Stimulated activated naive CD8-positive, alpha-beta T cell treated with anti-CD3 and anti-CD28 coated beads, Interleukin-15, amount 100 ng/mL, for 72 hours (primary cell): ENCODE measurements around the gene STIP1.

ENCODE experiments used
- ATAC-seq: fragments of 150-1000 bp; cut with Tn5 transposase; 2 replicates; pipeline ENCODE4 v1.10.0; 2021; ENCODE audit warnings: mild to moderate bottlenecking, moderate library complexity
- DNase-seq, 2 donors: peaks; one replicate each; pipeline ENCODE4 v3.0.0; 2021 to 2022
- H3K27ac Mint-ChIP-seq, 2 donors: one replicate each; pipeline ENCODE4 v1.8.0; 2022; ENCODE audit warnings: mild to moderate bottlenecking in 2 of 2, mixed read lengths in 2 of 2, moderate library complexity in 2 of 2
- H3K27me3 Mint-ChIP-seq: one replicate; pipeline ENCODE4 v1.8.0; 2022; ENCODE audit warnings: mixed read lengths
- H3K4me1 Mint-ChIP-seq: one replicate; pipeline ENCODE4 v1.8.0; 2022; ENCODE audit warnings: mild to moderate bottlenecking, mixed read lengths
- H3K4me3 Mint-ChIP-seq, 2 donors: one replicate each; pipeline ENCODE4 v1.8.0; 2022; ENCODE audit warnings: mild to moderate bottlenecking in 2 of 2, mixed read lengths in 2 of 2, moderate library complexity in 1 of 2
- H3K9me3 Mint-ChIP-seq, 2 donors: one replicate each; pipeline ENCODE4 v1.8.0; 2022; ENCODE audit warnings: mixed read lengths in 2 of 2

Gene STIP1

DNA sequence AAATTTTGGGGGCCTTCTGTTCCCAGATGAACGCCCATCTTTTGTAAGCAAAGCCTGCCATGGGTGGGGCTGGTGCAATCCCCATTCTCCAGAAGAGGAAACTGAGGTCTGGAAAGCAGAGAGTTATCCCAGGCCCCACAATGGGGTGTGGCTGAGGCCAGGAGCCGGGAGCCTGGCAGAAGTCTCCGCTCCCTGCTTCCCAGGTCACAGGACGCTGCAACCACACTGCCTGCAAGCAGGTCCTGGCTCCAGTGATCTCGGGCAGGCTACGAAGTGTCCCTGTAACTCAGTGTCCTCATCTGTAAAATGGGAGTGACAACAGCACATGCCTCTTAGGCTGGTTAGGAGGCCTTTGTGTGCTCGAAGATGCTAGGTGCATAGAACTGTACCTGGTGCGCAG is 67.1 kb downstream of the STIP1 start:
- no peak overlapping the region for H3K27ac Mint-ChIP-seq
- no peaks in the 10 kb centered on the region for H3K27me3 Mint-ChIP-seq
- DNase-seq = no peak
- H3K4me1 Mint-ChIP-seq = peaks cover 47% of the 10 kb centered on the region
- no peaks in the 10 kb centered on the region for H3K9me3 Mint-ChIP-seq
- no peak overlapping the region for H3K4me3 Mint-ChIP-seq
- ATAC-seq = no peak

DNA sequence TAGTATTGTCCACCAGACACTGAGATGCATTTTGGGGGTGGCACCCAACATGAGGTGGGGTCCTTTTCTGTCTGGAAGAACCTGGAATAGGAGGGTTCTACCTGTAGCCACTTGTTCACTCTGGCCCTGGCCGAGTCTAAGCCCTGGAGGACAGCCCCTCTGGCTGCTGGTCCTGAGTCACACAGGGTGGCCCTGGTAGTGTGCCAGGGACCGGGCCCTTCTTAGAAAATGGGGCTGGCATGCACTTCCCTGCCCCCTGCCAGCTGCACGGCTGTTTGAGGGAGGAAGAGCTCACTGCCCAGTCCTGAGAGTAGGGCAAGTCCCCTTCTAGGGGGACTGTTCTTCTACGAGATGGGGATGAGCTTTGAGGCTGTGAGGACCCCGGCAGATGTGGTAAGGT is 67.5 kb downstream of the STIP1 start:
- no peak overlapping the region for H3K27ac Mint-ChIP-seq
- no peak for ATAC-seq
- no peak for DNase-seq
- H3K27me3 Mint-ChIP-seq = no peaks in the 10 kb centered on the region
- no peaks in the 10 kb centered on the region for H3K9me3 Mint-ChIP-seq
- H3K4me1 Mint-ChIP-seq = peaks cover 43% of the 10 kb centered on the region
- H3K4me3 Mint-ChIP-seq = no peak overlapping the region
